Mucosa of rectum (tissue), 2 donors: Measurements from ENCODE around the gene GRM7.

Experiments
- H3K27ac ChIP-seq, 2 donors: one replicate each; pipeline ENCODE4 v1.7.0; 2013; ENCODE audit warnings: inconsistent platforms in 2 of 2, low read depth in 2 of 2, low read length in 2 of 2
- H3K27me3 ChIP-seq, 2 donors: one replicate each; pipeline ENCODE4 v1.7.0; 2013; ENCODE audit warnings: low read length in 2 of 2; ENCODE audit not compliant: control insufficient read depth in 2 of 2, insufficient read depth in 2 of 2
- H3K36me3 ChIP-seq, 2 donors: one replicate each; pipeline ENCODE4 v1.7.0; 2013; ENCODE audit warnings: low read length in 2 of 2; ENCODE audit not compliant: control insufficient read depth in 2 of 2, insufficient read depth in 2 of 2
- H3K4me1 ChIP-seq, 2 donors: one replicate each; pipeline ENCODE4 v1.7.0; 2013; ENCODE audit warnings: low read length in 2 of 2, mild to moderate bottlenecking in 1 of 2; ENCODE audit not compliant: control insufficient read depth in 2 of 2, insufficient read depth in 2 of 2
- H3K4me3 ChIP-seq, 2 donors: one replicate each; pipeline ENCODE4 v1.7.0; 2013; ENCODE audit warnings: low read length in 2 of 2
- H3K9ac ChIP-seq, 2 donors: one replicate each; pipeline ENCODE4 v1.7.0; 2013; ENCODE audit warnings: low read length in 2 of 2, low read depth in 1 of 2, mild to moderate bottlenecking in 1 of 2
- H3K9me3 ChIP-seq, 2 donors: one replicate each; pipeline ENCODE4 v1.7.0; 2013; ENCODE audit warnings: low read length in 2 of 2; ENCODE audit not compliant: control insufficient read depth in 2 of 2
- donor health status: healthy.
- donor health status: Normal muscosa, but diverticular disease.

The GRM7 gene

GRCh38 chr3:7721869-7722268, 861.0 kb downstream of the GRM7 start:
- H3K9me3 ChIP-seq: no peaks in the 10 kb centered on the region
- no peaks in the 10 kb centered on the region for H3K36me3 ChIP-seq

GRCh38 chr3:7728566-7729519, 867.9 kb downstream of the GRM7 start:
- no peak overlapping the region for H3K27ac ChIP-seq
- H3K9ac ChIP-seq: no peak overlapping the region
- H3K27me3 ChIP-seq: no peaks in the 10 kb centered on the region
- H3K9me3 ChIP-seq: no peaks in the 10 kb centered on the region
- H3K36me3 ChIP-seq: no peaks in the 10 kb centered on the region
- no peak overlapping the region for H3K4me3 ChIP-seq
- H3K4me1 ChIP-seq: no peaks in the 10 kb centered on the region

More at GRCh38 chr3:7721869-7722268, 861.0 kb downstream of the GRM7 start:
- H3K4me3 ChIP-seq: no peak overlapping the region
- H3K9ac ChIP-seq: no peak overlapping the region
- no peaks in the 10 kb centered on the region for H3K4me1 ChIP-seq
- no peak overlapping the region for H3K27ac ChIP-seq
- no peaks in the 10 kb centered on the region for H3K27me3 ChIP-seq

- Histone ChIP-seq H3K4me3 (no peak overlapping the region), H3K4me1 (no peaks in the 10 kb centered on the region)
Measured at GRCh38 chr3:7733933-7734332, 873.0 kb downstream of the GRM7 start.

GRCh38 chr3:7734456-7734855, 873.5 kb downstream of the GRM7 start:
- Histone ChIP-seq H3K4me3 (no peak overlapping the region), H3K36me3 (no peaks in the 10 kb centered on the region), H3K9ac (no peak overlapping the region), H3K4me1 (no peaks in the 10 kb centered on the region), H3K27me3 (no peaks in the 10 kb centered on the region), H3K9me3 (no peaks in the 10 kb centered on the region), H3K27ac (no peak overlapping the region)

More at GRCh38 chr3:7733933-7734332, 873.0 kb downstream of the GRM7 start:
- Histone ChIP-seq H3K9ac (no peak overlapping the region), H3K9me3 (no peaks in the 10 kb centered on the region), H3K36me3 (no peaks in the 10 kb centered on the region), H3K27ac (no peak overlapping the region), H3K27me3 (no peaks in the 10 kb centered on the region)

GRCh38 chr3:7737263-7737662, 876.3 kb downstream of the GRM7 start:
- H3K9ac ChIP-seq: no peak overlapping the region
- no peaks in the 10 kb centered on the region for H3K27me3 ChIP-seq
- no peaks in the 10 kb centered on the region for H3K9me3 ChIP-seq

GRCh38 chr3:7739754-7740153, 878.8 kb downstream of the GRM7 start:
- Histone ChIP-seq H3K9me3 (no peaks in the 10 kb centered on the region), H3K27ac (no peak overlapping the region), H3K4me1 (no peaks in the 10 kb centered on the region), H3K36me3 (no peaks in the 10 kb centered on the region), H3K27me3 (no peaks in the 10 kb centered on the region), H3K9ac (no peak overlapping the region), H3K4me3 (no peak overlapping the region)

More at GRCh38 chr3:7737263-7737662, 876.3 kb downstream of the GRM7 start:
- no peak overlapping the region for H3K4me3 ChIP-seq
- H3K27ac ChIP-seq: no peak overlapping the region
- no peaks in the 10 kb centered on the region for H3K36me3 ChIP-seq
- no peaks in the 10 kb centered on the region for H3K4me1 ChIP-seq

GRCh38 chr3:7740458-7740857, 879.5 kb downstream of the GRM7 start:
- Histone ChIP-seq H3K4me3 (no peak overlapping the region), H3K27ac (no peak overlapping the region), H3K27me3 (no peaks in the 10 kb centered on the region), H3K36me3 (no peaks in the 10 kb centered on the region), H3K9me3 (no peaks in the 10 kb centered on the region), H3K4me1 (no peaks in the 10 kb centered on the region), H3K9ac (no peak overlapping the region)

GRCh38 chr3:7744850-7745249, 883.9 kb downstream of the GRM7 start:
- Histone ChIP-seq H3K27ac (no peak overlapping the region), H3K36me3 (no peaks in the 10 kb centered on the region), H3K4me1 (no peaks in the 10 kb centered on the region), H3K9ac (no peak overlapping the region), H3K27me3 (no peaks in the 10 kb centered on the region), H3K4me3 (no peak overlapping the region), H3K9me3 (no peaks in the 10 kb centered on the region)

- H3K27ac ChIP-seq: no peak overlapping the region
- no peak overlapping the region for H3K9ac ChIP-seq
- no peaks in the 10 kb centered on the region for H3K27me3 ChIP-seq
- no peaks in the 10 kb centered on the region for H3K4me1 ChIP-seq
- no peak overlapping the region for H3K4me3 ChIP-seq
- H3K9me3 ChIP-seq: no peaks in the 10 kb centered on the region
- no peaks in the 10 kb centered on the region for H3K36me3 ChIP-seq
Measured at GRCh38 chr3:7745711-7746110, 884.8 kb downstream of the GRM7 start.

GRCh38 chr3:7749931-7750695, 889.2 kb downstream of the GRM7 start:
- no peak overlapping the region for H3K9ac ChIP-seq
- H3K27ac ChIP-seq: no peak overlapping the region
- H3K4me3 ChIP-seq: no peak overlapping the region
- H3K36me3 ChIP-seq: no peaks in the 10 kb centered on the region
- H3K9me3 ChIP-seq: no peaks in the 10 kb centered on the region
- H3K27me3 ChIP-seq: no peaks in the 10 kb centered on the region
- H3K4me1 ChIP-seq: no peaks in the 10 kb centered on the region
